ENCODE measurements around the gene ID3. TPM values are rescaled to one million over a fixed set of nuclear protein-coding genes. Genes with fewer than 3 reads are reported as not detected.

Gene ID3
- total RNA-seq, 1 experiment from 2014 or later, result 119 TPM

DNA sequence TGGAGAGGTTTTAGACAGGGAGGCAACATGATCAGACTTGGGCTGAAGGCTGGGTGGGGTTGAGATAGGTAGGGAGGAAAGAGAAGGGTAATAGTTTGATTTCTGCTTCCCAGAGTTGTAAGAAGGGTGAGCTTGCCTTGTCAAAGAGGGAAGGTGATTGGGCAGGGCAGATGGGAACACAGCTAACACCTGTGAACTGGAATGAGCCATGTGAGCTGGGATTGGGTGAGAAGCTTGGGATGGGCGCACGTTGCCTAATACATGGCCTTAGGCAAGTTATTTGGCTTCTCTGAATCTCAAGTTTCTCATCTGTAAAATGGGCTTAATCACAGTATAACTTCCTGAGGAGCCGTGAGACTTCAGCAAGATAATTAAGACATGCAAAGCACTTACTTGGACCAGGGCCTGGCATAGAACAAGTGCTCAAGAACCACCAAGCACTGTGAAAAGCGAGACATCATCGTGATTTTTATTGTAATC, 33.8 kb upstream of the ID3 start:
- H3K9me3 Mint-ChIP-seq, result no peaks in the 10 kb centered on the region
- no CpG with 5 or more reads among the region's 5 CpGs for WGBS (ENCODE audit: extremely low coverage, insufficient read length, low lambda C conversion rate)
- H3K27me3 Mint-ChIP-seq (ENCODE audit: low read depth), result peaks cover 2% of the 10 kb centered on the region
- no peak overlapping the region for H3K4me2 ChIP-seq (ENCODE audit: insufficient read depth, insufficient read length, low read length)
- H4K91ac ChIP-seq (ENCODE audit: insufficient read length, low read depth, low read length), result no peak overlapping the region
- peaks cover 16% of the 10 kb centered on the region for H3K4me1 ChIP-seq (ENCODE audit: insufficient read depth, low read length)
- H3K23me2 ChIP-seq (ENCODE audit: insufficient read length, low read depth, low read length, poor library complexity, severe bottlenecking), result no peaks in the 10 kb centered on the region
- no peak overlapping the region for H2BK15ac ChIP-seq (ENCODE audit: low read depth, low read length)
- no peak overlapping the region for H2BK12ac ChIP-seq (ENCODE audit: insufficient read length, low read depth, low read length)
- H3K4me3 Mint-ChIP-seq, result no peak overlapping the region
- H3K9me3 ChIP-seq (ENCODE audit: control insufficient read depth, low read depth, low read length), result no peaks in the 10 kb centered on the region
- H3K79me2 ChIP-seq (ENCODE audit: insufficient read depth, low read length), result no peaks in the 10 kb centered on the region
- no peak overlapping the region for H3K9ac ChIP-seq (ENCODE audit: extremely low read depth, insufficient read length, low read length)
- no peaks in the 10 kb centered on the region for H3K27me3 ChIP-seq (ENCODE audit: insufficient read depth, low read length)
- TF ChIP-seq, protein P1, sequence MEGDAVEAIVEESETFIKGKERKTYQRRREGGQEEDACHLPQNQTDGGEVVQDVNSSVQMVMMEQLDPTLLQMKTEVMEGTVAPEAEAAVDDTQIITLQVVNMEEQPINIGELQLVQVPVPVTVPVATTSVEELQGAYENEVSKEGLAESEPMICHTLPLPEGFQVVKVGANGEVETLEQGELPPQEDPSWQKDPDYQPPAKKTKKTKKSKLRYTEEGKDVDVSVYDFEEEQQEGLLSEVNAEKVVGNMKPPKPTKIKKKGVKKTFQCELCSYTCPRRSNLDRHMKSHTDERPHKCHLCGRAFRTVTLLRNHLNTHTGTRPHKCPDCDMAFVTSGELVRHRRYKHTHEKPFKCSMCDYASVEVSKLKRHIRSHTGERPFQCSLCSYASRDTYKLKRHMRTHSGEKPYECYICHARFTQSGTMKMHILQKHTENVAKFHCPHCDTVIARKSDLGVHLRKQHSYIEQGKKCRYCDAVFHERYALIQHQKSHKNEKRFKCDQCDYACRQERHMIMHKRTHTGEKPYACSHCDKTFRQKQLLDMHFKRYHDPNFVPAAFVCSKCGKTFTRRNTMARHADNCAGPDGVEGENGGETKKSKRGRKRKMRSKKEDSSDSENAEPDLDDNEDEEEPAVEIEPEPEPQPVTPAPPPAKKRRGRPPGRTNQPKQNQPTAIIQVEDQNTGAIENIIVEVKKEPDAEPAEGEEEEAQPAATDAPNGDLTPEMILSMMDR (conservative IDR thresholded peaks at IDR 0.05), result no peak
- DNase-seq, result no peak
- H2AK5ac ChIP-seq (ENCODE audit: insufficient read length, low read length), result no peak overlapping the region
- H4K5ac ChIP-seq (ENCODE audit: insufficient read length, low read depth, low read length), result no peak overlapping the region
- no peak overlapping the region for H3K27ac ChIP-seq (ENCODE audit: insufficient read length, low read depth, low read length)
- H3K23ac ChIP-seq (ENCODE audit: insufficient read length, low read depth, low read length), result no peak overlapping the region
- H3K18ac ChIP-seq (ENCODE audit: insufficient read length, low read depth, low read length), result no peak overlapping the region
- peak overlapping the region in 2 of 3 experiments; percentile 16 to 39; a peak in 2 of 7 replicates for H3K27ac Mint-ChIP-seq
- no peaks in the 10 kb centered on the region for H3K36me3 Mint-ChIP-seq (ENCODE audit: insufficient read depth in 1 of 3, low read depth in 3 of 3)
- H3T11ph ChIP-seq (ENCODE audit: low read length), result no peak overlapping the region
- no peak overlapping the region for H2BK5ac ChIP-seq (ENCODE audit: insufficient read length, low read length)
- H4K20me1 ChIP-seq (ENCODE audit: control insufficient read depth, insufficient read depth, insufficient read length), result no peaks in the 10 kb centered on the region
- no peak overlapping the region for H3K14ac ChIP-seq (ENCODE audit: insufficient read depth, low read length)
- H3K56ac ChIP-seq (ENCODE audit: insufficient read length, low read depth, low read length), result no peak overlapping the region
- H3K79me1 ChIP-seq (ENCODE audit: insufficient read depth, low read depth, low read length, poor library complexity, severe bottlenecking), result no peaks in the 10 kb centered on the region
- H2BK20ac ChIP-seq (ENCODE audit: low read depth, low read length, poor library complexity, severe bottlenecking), result no peak overlapping the region
- H3K4me1 Mint-ChIP-seq, result peaks cover 57 to 72% of the 10 kb centered on the region in 2 experiments
- H3K4ac ChIP-seq (ENCODE audit: low read depth, low read length), result no peak overlapping the region
- no peak overlapping the region for H2BK120ac ChIP-seq (ENCODE audit: low read depth, low read length, poor library complexity, severe bottlenecking)
- H2AFZ ChIP-seq (ENCODE audit: low read length), result no peak overlapping the region
- no peak overlapping the region for H4K8ac ChIP-seq (replicated peaks; ENCODE audit: insufficient read length, low read depth, low read length)
